AG04450 (cell line): ENCODE measurements around the gene LHB. TPM values are rescaled to one million over a fixed set of nuclear protein-coding genes. Genes with fewer than 3 reads are reported as not detected.
"Not testable (repeated sequence)": the region's sequence is repeated elsewhere in the genome, so short reads cannot be mapped to it uniquely, and the experiment has no call there.

Experiments used
- CTCF ChIA-PET: fragments of 300-600, 350-600 bp; formaldehyde crosslinking; extraction: SDS; loops from one replicate; lab custom pipeline; 2022; ENCODE audit warnings: antibody characterized with exemption, inconsistent platforms; lab: Charles Lee
- POLR2A ChIA-PET: fragments of 350-600 bp; formaldehyde crosslinking; extraction: SDS; loops from one replicate; lab custom pipeline; 2021; ENCODE audit warnings: antibody characterized with exemption, inconsistent platforms; lab: Yijun Ruan, JAX
- DNase-seq: peaks from one replicate; pipeline ENCODE4 v3.0.0-alpha.2; 2011; ENCODE audit warnings: low read depth, low spot score
- H3K27ac ChIP-seq: one replicate; pipeline ENCODE4 v1.5.1; 2012; ENCODE audit warnings: low read depth, low read length, control low read depth
- H3K27me3 ChIP-seq: one replicate; pipeline ENCODE4 v1.6.0; 2012; ENCODE audit warnings: low read length; ENCODE audit not compliant: control insufficient read depth, insufficient read depth
- H3K4me3 ChIP-seq: 2 replicates; pipeline ENCODE4 v1.5.1; 2011; ENCODE audit warnings: mild to moderate bottlenecking, low read depth, low read length, control low read depth
- H3K9me3 ChIP-seq: 2 replicates; pipeline ENCODE4 v1.5.1; 2012; ENCODE audit warnings: low read length; ENCODE audit not compliant: control insufficient read depth, insufficient read depth
- CTCF ChIP-seq: IDR thresholded peaks from 2 replicates; pipeline ENCODE4 v1.5.1; 2011; ENCODE audit warnings: low read depth, low read length, control low read depth, inconsistent platforms
- polyA plus RNA-seq: library from polyadenylated mRNA; depleted of rRNA; stranded (reverse); fragments of >200 nt; gene quantifications from 2 replicates; pipeline ENCODE4 v1.2.3, GENCODE V29; 2011

LHB gene
- polyA plus RNA-seq, 1 experiment, result not detected

- H3K4me3 ChIP-seq, H3K27me3 ChIP-seq, DNase-seq, H3K9me3 ChIP-seq, POLR2A ChIA-PET, CTCF ChIA-PET, H3K27ac ChIP-seq: not testable (repeated sequence)
These were observed 8.7 kb upstream of the LHB start for GRCh38 chr19:49025599-49025998.

- H3K27me3 ChIP-seq, H3K27ac ChIP-seq, CTCF ChIA-PET, POLR2A ChIA-PET, DNase-seq, H3K4me3 ChIP-seq, H3K9me3 ChIP-seq: not testable (repeated sequence)
These were observed 8.2 kb upstream of the LHB start for GRCh38 chr19:49025088-49025487.

GRCh38 chr19:49024233-49024632 lies 7.3 kb upstream of the LHB start, which contains the start of gene CGB3:
CGB3 (minus strand) TSS chr19:49024333; CDS start chr19:49023971, 362 bp downstream.
- H3K4me3 ChIP-seq, DNase-seq, CTCF ChIA-PET, H3K9me3 ChIP-seq, H3K27ac ChIP-seq, H3K27me3 ChIP-seq, POLR2A ChIA-PET: not testable (repeated sequence)

- H3K4me3 ChIP-seq, result no peak overlapping the region
- no peak overlapping the region for H3K27ac ChIP-seq
- no peaks in the 10 kb centered on the region for H3K27me3 ChIP-seq
- POLR2A ChIA-PET, result no interaction called here
- CTCF ChIA-PET, result interaction anchor here (0.9 kb wide), 1 partner anchor 22 kb away, joined by 3 read pairs; no protein-coding TSS in a partner anchor
- TF ChIP-seq CTCF, result no peak
- no peaks in the 10 kb centered on the region; the same call in 1 of the 2 replicates for H3K9me3 ChIP-seq
- DNase-seq, result no peak
These were observed 5.2 kb upstream of the LHB start for GRCh38 chr19:49022116-49022515.

- TF ChIP-seq CTCF, result no peak
- no peak overlapping the region for H3K4me3 ChIP-seq
- no peaks in the 10 kb centered on the region for H3K27me3 ChIP-seq
- H3K9me3 ChIP-seq, result no peaks in the 10 kb centered on the region; the same call in 1 of the 2 replicates
- CTCF ChIA-PET, result interaction anchor here (0.9 to 3.7 kb wide), 2 partner anchors 21 to 22 kb away, joined by 3 to 28 read pairs; no protein-coding TSS in a partner anchor
- POLR2A ChIA-PET, result no interaction called here
- DNase-seq, result no peak
- H3K27ac ChIP-seq, result no peak overlapping the region
These were observed 4.3 kb upstream of the LHB start for GRCh38 chr19:49020931-49021895.

- POLR2A ChIA-PET, result no interaction called here
- H3K27me3 ChIP-seq, result no peaks in the 10 kb centered on the region
- CTCF ChIA-PET, result interaction anchor here (1.5 to 3.7 kb wide), 2 partner anchors 22 to 27 kb away, joined by 6 to 28 read pairs; partner anchors contain the start of genes GYS1 and RUVBL2
- H3K27ac ChIP-seq, result no peak overlapping the region
- H3K4me3 ChIP-seq, result no peak overlapping the region
- no peak for TF ChIP-seq CTCF
- no peaks in the 10 kb centered on the region; the same call in 1 of the 2 replicates for H3K9me3 ChIP-seq
- no peak for DNase-seq
These were observed 3.5 kb upstream of the LHB start for GRCh38 chr19:49020342-49020741.
